HEK293 (cell line): ENCODE data around the gene IRX2.

Source experiments
- CTCF ChIA-PET: fragments of 350-600 bp; formaldehyde crosslinking; extraction: SDS; loops from one replicate; lab custom pipeline; 2021; ENCODE audit warnings: antibody characterized with exemption; lab: Yijun Ruan, JAX
- POLR2A ChIA-PET: fragments of 300-600 bp; formaldehyde crosslinking; extraction: SDS; loops from one replicate; lab custom pipeline; 2020; ENCODE audit warnings: antibody characterized with exemption, inconsistent platforms; lab: Yijun Ruan, JAX
- H3K27ac ChIP-seq: fragments of 200-500 bp; sonication (Bioruptor generic); 2 replicates; pipeline ENCODE4 v1.5.1; 2014; ENCODE audit warnings: low read depth, low read length, control low read depth, inconsistent platforms; ENCODE audit errors: extremely low read depth
- H3K36me3 ChIP-seq, 2 experiments: fragments of 200-500 bp in 1 of 2; sonication (Bioruptor generic) in 1 of 2; 1 replicate in 1 of 2; 2 replicates in 1 of 2; pipeline ENCODE4 v1.5.1; 2014 to 2017; ENCODE audit warnings: inconsistent platforms in 2 of 2, low read length in 2 of 2; ENCODE audit not compliant: control insufficient read depth in 2 of 2, insufficient read depth in 1 of 2
- H3K4me1 ChIP-seq: fragments of 200-500 bp; sonication (Bioruptor generic); 2 replicates; pipeline ENCODE4 v1.5.1; 2014; ENCODE audit warnings: mild to moderate bottlenecking, low read length, inconsistent platforms; ENCODE audit not compliant: control insufficient read depth, insufficient read depth
- H3K4me3 ChIP-seq: 2 replicates; pipeline ENCODE4 v1.5.1; 2011; ENCODE audit warnings: low read depth, mild to moderate bottlenecking, control low read depth, low read length, moderate library complexity
- H3K9me3 ChIP-seq: fragments of 200-500 bp; sonication (Bioruptor generic); 2 replicates; pipeline ENCODE4 v1.5.1; 2014; ENCODE audit warnings: low read depth, low read length, inconsistent platforms; ENCODE audit not compliant: control insufficient read depth, insufficient read depth
- ATF2 ChIP-seq: fragments of 450-650 bp; formaldehyde crosslinking; IDR thresholded peaks from 2 replicates; pipeline ENCODE4 v1.5.1; 2016; ENCODE audit warnings: missing biosample characterization, missing genetic modification characterization, low read depth
- GFI1B ChIP-seq: fragments of 450-650 bp; formaldehyde crosslinking; IDR thresholded peaks from 2 replicates; pipeline ENCODE4 v1.5.1; 2016; ENCODE audit warnings: missing biosample characterization, missing genetic modification characterization
- HOXD13 ChIP-seq: sonication (generic); formaldehyde crosslinking; IDR thresholded peaks from 2 replicates; pipeline ENCODE4 v1.8.0; 2022; ENCODE audit warnings: missing genetic modification reagents, borderline replicate concordance
- KLF16 ChIP-seq: fragments of 450-650 bp; formaldehyde crosslinking; IDR thresholded peaks from 2 replicates; pipeline ENCODE4 v1.5.1; 2017; ENCODE audit warnings: missing biosample characterization, missing genetic modification characterization
- SALL2 ChIP-seq: fragments of 450-650 bp; formaldehyde crosslinking; IDR thresholded peaks from 2 replicates; pipeline ENCODE4 v1.5.0; 2017; ENCODE audit warnings: missing biosample characterization, mild to moderate bottlenecking, missing genetic modification characterization, borderline replicate concordance
- SETDB1 ChIP-seq: IDR thresholded peaks from one replicate; pipeline ENCODE4 v1.6.1; 2017; ENCODE audit warnings: mild to moderate bottlenecking, low read length, moderate library complexity, mixed read lengths; ENCODE audit not compliant: insufficient read length
- TCF7L2 ChIP-seq: IDR thresholded peaks from 2 replicates; pipeline ENCODE4 v1.6.1; 2011; ENCODE audit warnings: low read depth, mild to moderate bottlenecking, inconsistent platforms, low read length, moderate library complexity, borderline replicate concordance
- WT1 ChIP-seq: fragments of 450-650 bp; formaldehyde crosslinking; IDR thresholded peaks from 2 replicates; pipeline ENCODE4 v1.5.1; 2016; ENCODE audit warnings: missing biosample characterization, missing genetic modification characterization
- ZBTB48 ChIP-seq: fragments of 450-650 bp; formaldehyde crosslinking; IDR thresholded peaks from 2 replicates; pipeline ENCODE4 v1.5.1; 2016; ENCODE audit warnings: missing biosample characterization, missing genetic modification characterization
- ZEB2 ChIP-seq: fragments of 450-650 bp; formaldehyde crosslinking; IDR thresholded peaks from 2 replicates; pipeline ENCODE4 v1.5.1; 2016; ENCODE audit warnings: missing biosample characterization, missing genetic modification characterization
- ZFP3 ChIP-seq: fragments of 450-650 bp; formaldehyde crosslinking; IDR thresholded peaks from 2 replicates; pipeline ENCODE4 v1.5.1; 2016; ENCODE audit warnings: low read depth, missing biosample characterization, missing genetic modification characterization
- ZNF10 ChIP-seq: fragments of 450-650 bp; formaldehyde crosslinking; IDR thresholded peaks from 2 replicates; pipeline ENCODE4 v1.5.1; 2017; ENCODE audit warnings: missing biosample characterization, missing genetic modification characterization
- ZNF157 ChIP-seq: fragments of 450-650 bp; formaldehyde crosslinking; IDR thresholded peaks from 2 replicates; pipeline ENCODE4 v1.5.1; 2016; ENCODE audit warnings: missing biosample characterization, missing genetic modification characterization
- ZNF223 ChIP-seq: fragments of 450-650 bp; formaldehyde crosslinking; IDR thresholded peaks from 2 replicates; pipeline ENCODE4 v1.5.1; 2016; ENCODE audit warnings: missing biosample characterization, missing genetic modification characterization
- ZNF26 ChIP-seq: fragments of 450-650 bp; formaldehyde crosslinking; IDR thresholded peaks from 2 replicates; pipeline ENCODE4 v1.5.1; 2016; ENCODE audit warnings: missing biosample characterization, missing genetic modification characterization
- ZNF48 ChIP-seq: fragments of 450-650 bp; formaldehyde crosslinking; IDR thresholded peaks from 2 replicates; pipeline ENCODE4 v1.5.1; 2016; ENCODE audit warnings: missing biosample characterization, missing genetic modification characterization
- ZNF510 ChIP-seq: fragments of 450-650 bp; formaldehyde crosslinking; IDR thresholded peaks from 2 replicates; pipeline ENCODE4 v1.5.1; 2018; ENCODE audit warnings: mild to moderate bottlenecking, missing genetic modification characterization, missing biosample characterization; ENCODE audit not compliant: insufficient replicate concordance
- ZNF513 ChIP-seq: fragments of 450-650 bp; IDR thresholded peaks from 2 replicates; pipeline ENCODE4 v1.5.1; 2018; ENCODE audit warnings: missing biosample characterization, missing genetic modification characterization
- ZNF549 ChIP-seq: fragments of 450-650 bp; IDR thresholded peaks from 2 replicates; pipeline ENCODE4 v1.5.1; 2018; ENCODE audit warnings: missing biosample characterization, missing genetic modification characterization, mild to moderate bottlenecking, inconsistent platforms, moderate library complexity
- ZNF561 ChIP-seq: fragments of 450-650 bp; IDR thresholded peaks from 2 replicates; pipeline ENCODE4 v1.5.1; 2018; ENCODE audit warnings: missing biosample characterization, missing genetic modification characterization, borderline replicate concordance
- ZNF621 ChIP-seq: fragments of 450-650 bp; formaldehyde crosslinking; IDR thresholded peaks from 2 replicates; pipeline ENCODE4 v1.5.1; 2017; ENCODE audit warnings: missing biosample characterization, missing genetic modification characterization
- ZNF629 ChIP-seq: fragments of 450-650 bp; formaldehyde crosslinking; IDR thresholded peaks from 2 replicates; pipeline ENCODE4 v1.5.1; 2017; ENCODE audit warnings: missing biosample characterization, missing genetic modification characterization
- TF ChIP-seq, protein P1 (sequence below): fragments of 450-650 bp; formaldehyde crosslinking; IDR thresholded peaks from 2 replicates; pipeline ENCODE4 v1.5.1; 2017; ENCODE audit warnings: missing biosample characterization, missing genetic modification characterization
- TF ChIP-seq, protein P2 (sequence below): fragments of 450-650 bp; formaldehyde crosslinking; IDR thresholded peaks from 2 replicates; pipeline ENCODE4 v1.5.1; 2016; ENCODE audit warnings: missing biosample characterization, missing genetic modification characterization

Gene IRX2

DNA sequence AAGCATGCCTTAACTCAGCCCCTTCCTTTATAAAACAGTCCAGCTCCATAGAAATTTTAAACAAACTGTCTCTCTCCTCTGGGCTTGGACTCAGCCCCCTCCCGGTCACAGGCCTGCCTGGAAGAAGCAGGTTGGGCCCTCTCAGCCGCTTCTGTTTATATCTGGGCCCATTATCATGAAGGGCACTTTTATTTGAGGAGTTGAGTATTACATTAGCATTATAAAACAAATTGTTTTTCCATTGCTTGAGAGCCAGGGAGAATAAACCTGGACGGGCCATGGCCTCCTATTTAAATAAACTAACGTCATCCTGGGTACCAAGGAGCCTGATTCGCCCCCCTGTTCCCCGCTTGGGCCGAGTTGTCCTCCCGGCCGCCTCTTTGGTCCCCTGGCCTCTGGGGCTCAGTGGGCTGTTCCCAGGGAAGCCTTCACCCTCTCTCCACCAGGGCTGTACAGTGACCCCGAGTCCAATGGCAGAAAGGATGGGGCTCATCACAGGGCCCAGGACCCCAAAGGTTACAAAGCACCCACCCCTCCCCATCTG lies 13.2 kb downstream of the IRX2 start:
- POLR2A ChIA-PET, result no interaction called here
- no peak overlapping the region for H3K27ac ChIP-seq
- no peaks in the 10 kb centered on the region for H3K4me1 ChIP-seq
- no peaks in the 10 kb centered on the region for H3K9me3 ChIP-seq
- no peak overlapping the region for H3K4me3 ChIP-seq
- no peaks in the 10 kb centered on the region for H3K36me3 ChIP-seq
- CTCF ChIA-PET, result no interaction called here
- no peak for TF ChIP-seq ZNF157 (tag by site-specific recombination)
- TF ChIP-seq ZNF223 (tag by site-specific recombination), result no peak
- no peak for TF ChIP-seq ATF2 (tag by site-specific recombination)
- TF ChIP-seq, protein P1, sequence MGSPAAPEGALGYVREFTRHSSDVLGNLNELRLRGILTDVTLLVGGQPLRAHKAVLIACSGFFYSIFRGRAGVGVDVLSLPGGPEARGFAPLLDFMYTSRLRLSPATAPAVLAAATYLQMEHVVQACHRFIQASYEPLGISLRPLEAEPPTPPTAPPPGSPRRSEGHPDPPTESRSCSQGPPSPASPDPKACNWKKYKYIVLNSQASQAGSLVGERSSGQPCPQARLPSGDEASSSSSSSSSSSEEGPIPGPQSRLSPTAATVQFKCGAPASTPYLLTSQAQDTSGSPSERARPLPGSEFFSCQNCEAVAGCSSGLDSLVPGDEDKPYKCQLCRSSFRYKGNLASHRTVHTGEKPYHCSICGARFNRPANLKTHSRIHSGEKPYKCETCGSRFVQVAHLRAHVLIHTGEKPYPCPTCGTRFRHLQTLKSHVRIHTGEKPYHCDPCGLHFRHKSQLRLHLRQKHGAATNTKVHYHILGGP (tag by site-specific recombination), result no peak
- no peak for TF ChIP-seq KLF16 (tag by site-specific recombination)
- no peak for TF ChIP-seq ZNF629
- no peak for TF ChIP-seq SALL2 (tag by site-specific recombination)
- no peak for TF ChIP-seq ZBTB48 (tag by site-specific recombination)
- no peak for TF ChIP-seq HOXD13 (CRISPR knock-in tag)

GRCh38 chr5:2737273-2738155 lies 14.0 kb downstream of the IRX2 start:
- Histone ChIP-seq H3K36me3 (no peaks in the 10 kb centered on the region), H3K27ac (no peak overlapping the region), H3K4me1 (no peaks in the 10 kb centered on the region), H3K9me3 (no peaks in the 10 kb centered on the region), H3K4me3 (no peak overlapping the region)
- ChIA-PET CTCF (no interaction called here), POLR2A (no interaction called here)
- no peak for TF ChIP-seq TCF7L2
- no peak for TF ChIP-seq ZNF48
- TF ChIP-seq ZNF621 (tag by site-specific recombination), result no peak

- POLR2A ChIA-PET, result no interaction called here
- H3K4me3 ChIP-seq, result no peak overlapping the region
- H3K9me3 ChIP-seq, result no peaks in the 10 kb centered on the region
- H3K36me3 ChIP-seq, result no peaks in the 10 kb centered on the region
- CTCF ChIA-PET, result no interaction called here
- no peak overlapping the region for H3K27ac ChIP-seq
- H3K4me1 ChIP-seq, result no peaks in the 10 kb centered on the region
- TF ChIP-seq ZNF513, result no peak
- TF ChIP-seq, protein P2, sequence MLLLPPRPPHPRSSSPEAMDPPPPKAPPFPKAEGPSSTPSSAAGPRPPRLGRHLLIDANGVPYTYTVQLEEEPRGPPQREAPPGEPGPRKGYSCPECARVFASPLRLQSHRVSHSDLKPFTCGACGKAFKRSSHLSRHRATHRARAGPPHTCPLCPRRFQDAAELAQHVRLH (tag by site-specific recombination), result no peak
- no peak for TF ChIP-seq ZEB2 (tag by site-specific recombination)
- no peak for TF ChIP-seq ZFP3 (tag by site-specific recombination)
- no peak for TF ChIP-seq ZNF26 (tag by site-specific recombination)
- no peak for TF ChIP-seq ZNF561
- TF ChIP-seq ZNF510 (tag by site-specific recombination), result no peak
- no peak for TF ChIP-seq ZNF549 (tag by site-specific recombination)
- TF ChIP-seq ZNF10, result no peak
- TF ChIP-seq GFI1B (tag by site-specific recombination), result no peak
- TF ChIP-seq WT1 (tag by site-specific recombination), result no peak
- no peak for TF ChIP-seq SETDB1
Measured at GRCh38 chr5:2736872-2737271, 14.6 kb downstream of the IRX2 start.
